Measurements from ENCODE around the gene KIAA1217.

GRCh38 chr10:24531439-24531838 lies 322.5 kb downstream of the KIAA1217 start:
- TF ChIP-seq POLR2AphosphoS5 (IDR thresholded peaks at IDR 0.05; ENCODE audit: low read depth, low read length) = no peak
- no peak for TF ChIP-seq POLR2A (IDR thresholded peaks at IDR 0.05; ENCODE audit: low read depth, low read length)
- no peak for TF ChIP-seq TAF1 (IDR thresholded peaks at IDR 0.05; ENCODE audit: low read depth, low read length)
- TF ChIP-seq SPI1 (IDR thresholded peaks at IDR 0.05; ENCODE audit: low read depth, low read length) = no peak
- TF ChIP-seq PAX5 (IDR thresholded peaks at IDR 0.05; ENCODE audit: insufficient read depth, low read length, severe bottlenecking) = no peak

Data from GM12891 (cell line).